ENCODE results near the gene LRTM1. TPM values are rescaled to one million over a fixed set of nuclear protein-coding genes. Genes with fewer than 3 reads are reported as not detected.

The LRTM1 gene
- total RNA-seq, 4 donors from 2014 or later = not detected

GRCh38 chr3:54905261-54905888, 22.5 kb downstream of the LRTM1 start:
- TF ChIP-seq EP300 (IDR thresholded peaks at IDR 0.05; ENCODE audit: low read depth) = no peak
- TF ChIP-seq POLR2AphosphoS5 (IDR thresholded peaks at IDR 0.05) = no peak
- TF ChIP-seq CTCF (IDR thresholded peaks at IDR 0.05) = no peak
- TF ChIP-seq POLR2A (IDR thresholded peaks at IDR 0.05) = no peak
- 58 to 89% methylated on average over 1 to 2 of the region's 2 CpGs for WGBS, 2 donors (ENCODE audit: low coverage in 1 of 2)
- Histone ChIP-seq H3K4me1 (peaks cover 0 to 5% (median 0%) of the 10 kb centered on the region in 4 donors), H3K36me3 (no peaks in the 10 kb centered on the region), H3K9me3 (no peaks in the 10 kb centered on the region), H3K27me3 (no peaks in the 10 kb centered on the region), H3K4me3 (no peak overlapping the region), H3K27ac (no peak overlapping the region)
- intact Hi-C loops (cut with DNase I; ENCODE audit: low total_unique reads) (no loop called here), in situ Hi-C loops (cut with MboI; ENCODE audit: low pct_ligation_motif_present in 1 of 4, low pct_unique_long_range_greater_than_20kb in 1 of 4, low sequenced_read_pairs in 3 of 4) (no loop called here)
- no peak for DNase-seq

- no peak for DNase-seq
- intact Hi-C loops (cut with DNase I; ENCODE audit: low total_unique reads) (no loop called here), in situ Hi-C loops (cut with MboI; ENCODE audit: low pct_ligation_motif_present in 1 of 4, low pct_unique_long_range_greater_than_20kb in 1 of 4, low sequenced_read_pairs in 3 of 4) (no loop called here)
- H3K9me3 ChIP-seq = no peaks in the 10 kb centered on the region
- no peak overlapping the region for H3K27ac ChIP-seq
- TF ChIP-seq EP300 (IDR thresholded peaks at IDR 0.05; ENCODE audit: low read depth) (no peak), POLR2A (IDR thresholded peaks at IDR 0.05) (no peak), CTCF (IDR thresholded peaks at IDR 0.05) (no peak), POLR2AphosphoS5 (IDR thresholded peaks at IDR 0.05) (no peak)
- no peak overlapping the region for H3K4me3 ChIP-seq
- peaks cover 0 to 5% (median 0%) of the 10 kb centered on the region in 4 donors for H3K4me1 ChIP-seq
- H3K27me3 ChIP-seq = no peaks in the 10 kb centered on the region
- 78 to 80% methylated on average over 4 of the region's 4 CpGs for WGBS, 2 donors (ENCODE audit: low coverage in 1 of 2)
- H3K36me3 ChIP-seq = no peaks in the 10 kb centered on the region
Observed at GRCh38 chr3:54901906-54902685, 25.8 kb downstream of the LRTM1 start.

- intact Hi-C loops (cut with DNase I; ENCODE audit: low total_unique reads) = no loop called here
- DNase-seq = no peak
- in situ Hi-C loops (cut with MboI; ENCODE audit: low pct_ligation_motif_present in 1 of 4, low pct_unique_long_range_greater_than_20kb in 1 of 4, low sequenced_read_pairs in 3 of 4) = no loop called here
- WGBS, 2 donors (ENCODE audit: low coverage in 1 of 2) = 85% methylated on average over 8 of the region's 8 CpGs; no CpG with 5 or more reads in 1 of the 2 donors
- no peak overlapping the region for H3K4me3 ChIP-seq
- no peak overlapping the region for H3K27ac ChIP-seq
- H3K27me3 ChIP-seq = no peaks in the 10 kb centered on the region
- H3K9me3 ChIP-seq = no peaks in the 10 kb centered on the region
- peaks cover 0 to 5% (median 0%) of the 10 kb centered on the region in 4 donors for H3K4me1 ChIP-seq
- TF ChIP-seq POLR2A (IDR thresholded peaks at IDR 0.05) (no peak), EP300 (IDR thresholded peaks at IDR 0.05; ENCODE audit: low read depth) (no peak), POLR2AphosphoS5 (IDR thresholded peaks at IDR 0.05) (no peak), CTCF (IDR thresholded peaks at IDR 0.05) (no peak)
- H3K36me3 ChIP-seq = no peaks in the 10 kb centered on the region
Observed at GRCh38 chr3:54900838-54901591, 26.8 kb downstream of the LRTM1 start.

GRCh38 chr3:54899273-54899672, 28.6 kb downstream of the LRTM1 start:
- no peak for TF ChIP-seq EP300 (IDR thresholded peaks at IDR 0.05; ENCODE audit: low read depth)
- TF ChIP-seq POLR2A (IDR thresholded peaks at IDR 0.05) = no peak
- no peak for TF ChIP-seq CTCF (IDR thresholded peaks at IDR 0.05)
- no peak for TF ChIP-seq POLR2AphosphoS5 (IDR thresholded peaks at IDR 0.05)
- intact Hi-C loops (cut with DNase I; ENCODE audit: low total_unique reads) (no loop called here), in situ Hi-C loops (cut with MboI; ENCODE audit: low pct_ligation_motif_present in 1 of 4, low pct_unique_long_range_greater_than_20kb in 1 of 4, low sequenced_read_pairs in 3 of 4) (no loop called here)
- Histone ChIP-seq H3K27ac (no peak overlapping the region), H3K27me3 (no peaks in the 10 kb centered on the region), H3K4me3 (no peak overlapping the region), H3K9me3 (no peaks in the 10 kb centered on the region), H3K4me1 (peaks cover 0 to 5% (median 0%) of the 10 kb centered on the region in 4 donors), H3K36me3 (no peaks in the 10 kb centered on the region)
- 56 to 64% methylated on average over 6 of the region's 6 CpGs for WGBS, 2 donors (ENCODE audit: low coverage in 1 of 2)
- DNase-seq = no peak
